ENCODE measurements around the gene CUL3.

DNA sequence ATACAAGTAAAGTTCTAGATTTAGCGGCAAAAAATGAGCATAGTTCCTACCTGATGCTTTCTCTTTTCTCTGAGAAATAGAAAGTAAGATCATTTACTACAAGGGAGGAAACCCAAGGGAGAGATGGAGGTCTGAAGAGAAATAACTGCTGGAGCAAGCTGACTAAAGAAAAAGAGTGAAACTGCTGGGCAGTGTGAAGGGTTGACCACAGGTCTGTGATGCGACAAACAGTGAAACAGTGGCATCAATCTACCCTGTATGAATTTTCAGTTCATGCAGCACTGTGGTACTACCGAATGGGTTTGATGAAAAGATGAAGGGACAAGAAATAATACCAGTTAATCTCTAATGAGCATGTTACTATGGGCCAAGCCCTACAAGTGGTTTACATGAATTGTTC lies 52.2 kb downstream of the CUL3 start:
- TF ChIP-seq EZH2 (IDR thresholded peaks at IDR 0.05) = no peak
- no peak for TF ChIP-seq CTCF (IDR thresholded peaks at IDR 0.05)
- no peak for TF ChIP-seq EZH2phosphoT487 (IDR thresholded peaks at IDR 0.05)

Measured in neural progenitor cell (in vitro differentiated cells).